Upper lobe of left lung (tissue), 4 donors: ENCODE results near the gene BANF2.

Experiments
- CTCF ChIP-seq, 6 experiments: fragments of 450-650 bp in 4 of 6; fragments of 200-600 bp in 2 of 6; sonication (generic) in 2 of 6; IDR thresholded peaks; one replicate each; pipeline ENCODE4 v1.5.1; 2016 to 2019; ENCODE audit warnings: antibody characterized with exemption in 6 of 6
- POLR2A ChIP-seq, 4 donors: fragments of 450-650 bp; IDR thresholded peaks; one replicate each; pipeline ENCODE4 v1.5.1; 2016 to 2017; ENCODE audit warnings: antibody characterized with exemption in 4 of 4, mild to moderate bottlenecking in 2 of 4
- POLR2AphosphoS5 ChIP-seq, 2 donors: sonication (generic); formaldehyde crosslinking; IDR thresholded peaks; one replicate each; pipeline ENCODE4 v1.5.1; 2017; ENCODE audit warnings: antibody characterized with exemption in 2 of 2

GRCh38 chr20:17731233-17731632 is 31.5 kb downstream of the BANF2 start:
- no peak for TF ChIP-seq CTCF (IDR thresholded peaks at IDR 0.05)
- TF ChIP-seq POLR2AphosphoS5 (IDR thresholded peaks at IDR 0.05): no peak
- TF ChIP-seq POLR2A (IDR thresholded peaks at IDR 0.05): no peak
